AG04449 (cell line): Measurements from ENCODE around the gene LITAF.
"Not testable (repeated sequence)": the region's sequence is repeated elsewhere in the genome, so short reads cannot be mapped to it uniquely, and the experiment has no call there.

Source experiments
- CTCF ChIA-PET: fragments of 350-600 bp; formaldehyde crosslinking; extraction: SDS; loops from one replicate; lab custom pipeline; 2021; ENCODE audit warnings: antibody characterized with exemption; lab: Yijun Ruan, JAX
- POLR2A ChIA-PET: fragments of 400-600, 350-600 bp; formaldehyde crosslinking; extraction: SDS; loops from one replicate; lab custom pipeline; 2020; ENCODE audit warnings: antibody characterized with exemption, inconsistent platforms; lab: Yijun Ruan, JAX
- DNase-seq: peaks from one replicate; pipeline ENCODE4 v3.0.0-alpha.2; 2010; ENCODE audit warnings: low read depth, low spot score
- H3K4me3 ChIP-seq: 2 replicates; pipeline ENCODE4 v1.5.1; 2011; ENCODE audit warnings: low read depth, mild to moderate bottlenecking, control low read depth, low read length
- TF ChIP-seq, protein P1 (sequence below): IDR thresholded peaks from one replicate; pipeline ENCODE4 v1.5.1; 2011; ENCODE audit warnings: mild to moderate bottlenecking, moderate library complexity, low read length, control low read depth, inconsistent platforms; ENCODE audit not compliant: insufficient read depth; ENCODE audit errors: missing control alignments

LITAF gene

DNA sequence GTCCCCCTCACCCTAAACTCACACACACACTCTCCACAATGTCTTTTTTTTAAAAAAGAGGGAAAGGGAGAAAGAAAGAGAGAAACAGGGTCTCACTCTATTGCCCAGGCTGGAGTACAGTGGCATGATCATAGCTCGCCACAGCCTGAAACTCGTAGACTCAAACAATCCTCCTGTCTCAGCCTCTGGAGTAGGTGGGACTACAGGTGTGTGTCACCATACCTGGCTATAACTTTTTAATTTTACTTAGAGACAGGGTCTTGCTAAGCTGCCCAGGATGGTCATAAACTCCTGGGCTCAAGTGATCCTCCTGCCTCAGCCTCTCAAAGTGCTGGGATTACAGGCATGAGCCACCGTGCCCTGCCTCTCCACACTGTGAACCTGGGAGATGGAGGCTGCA, 24.9 kb downstream of the LITAF start:
- POLR2A ChIA-PET = no interaction called here
- CTCF ChIA-PET = interaction anchor here (1.8 kb wide), 1 partner anchor 29 kb away, joined by 8 read pairs; no protein-coding TSS in a partner anchor
- TF ChIP-seq, protein P1, sequence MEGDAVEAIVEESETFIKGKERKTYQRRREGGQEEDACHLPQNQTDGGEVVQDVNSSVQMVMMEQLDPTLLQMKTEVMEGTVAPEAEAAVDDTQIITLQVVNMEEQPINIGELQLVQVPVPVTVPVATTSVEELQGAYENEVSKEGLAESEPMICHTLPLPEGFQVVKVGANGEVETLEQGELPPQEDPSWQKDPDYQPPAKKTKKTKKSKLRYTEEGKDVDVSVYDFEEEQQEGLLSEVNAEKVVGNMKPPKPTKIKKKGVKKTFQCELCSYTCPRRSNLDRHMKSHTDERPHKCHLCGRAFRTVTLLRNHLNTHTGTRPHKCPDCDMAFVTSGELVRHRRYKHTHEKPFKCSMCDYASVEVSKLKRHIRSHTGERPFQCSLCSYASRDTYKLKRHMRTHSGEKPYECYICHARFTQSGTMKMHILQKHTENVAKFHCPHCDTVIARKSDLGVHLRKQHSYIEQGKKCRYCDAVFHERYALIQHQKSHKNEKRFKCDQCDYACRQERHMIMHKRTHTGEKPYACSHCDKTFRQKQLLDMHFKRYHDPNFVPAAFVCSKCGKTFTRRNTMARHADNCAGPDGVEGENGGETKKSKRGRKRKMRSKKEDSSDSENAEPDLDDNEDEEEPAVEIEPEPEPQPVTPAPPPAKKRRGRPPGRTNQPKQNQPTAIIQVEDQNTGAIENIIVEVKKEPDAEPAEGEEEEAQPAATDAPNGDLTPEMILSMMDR = no peak
- no peak for DNase-seq
- H3K4me3 ChIP-seq = no peak overlapping the region

DNA sequence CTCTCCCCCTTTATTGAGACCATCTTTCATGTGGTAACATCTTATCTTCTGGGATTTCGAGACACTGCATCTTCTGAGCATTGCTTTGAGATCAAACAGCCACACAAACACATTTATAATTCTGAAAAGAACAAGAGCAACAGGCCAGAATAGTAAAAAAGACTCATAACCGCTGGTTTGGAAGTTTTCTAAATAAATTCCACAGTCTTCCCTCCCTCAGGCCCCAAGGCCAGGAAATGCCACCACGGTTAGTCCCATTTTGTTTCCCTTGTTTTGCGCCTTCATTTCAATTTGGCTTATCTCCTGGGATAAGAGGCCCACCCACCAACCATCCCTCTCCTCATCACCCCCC, 25.3 kb downstream of the LITAF start:
- TF ChIP-seq, protein P1 = no peak
- no peak for DNase-seq
- H3K4me3 ChIP-seq = no peak overlapping the region
- CTCF ChIA-PET = interaction anchor here (1.8 kb wide), 1 partner anchor 29 kb away, joined by 8 read pairs; no protein-coding TSS in a partner anchor
- POLR2A ChIA-PET = no interaction called here

DNA sequence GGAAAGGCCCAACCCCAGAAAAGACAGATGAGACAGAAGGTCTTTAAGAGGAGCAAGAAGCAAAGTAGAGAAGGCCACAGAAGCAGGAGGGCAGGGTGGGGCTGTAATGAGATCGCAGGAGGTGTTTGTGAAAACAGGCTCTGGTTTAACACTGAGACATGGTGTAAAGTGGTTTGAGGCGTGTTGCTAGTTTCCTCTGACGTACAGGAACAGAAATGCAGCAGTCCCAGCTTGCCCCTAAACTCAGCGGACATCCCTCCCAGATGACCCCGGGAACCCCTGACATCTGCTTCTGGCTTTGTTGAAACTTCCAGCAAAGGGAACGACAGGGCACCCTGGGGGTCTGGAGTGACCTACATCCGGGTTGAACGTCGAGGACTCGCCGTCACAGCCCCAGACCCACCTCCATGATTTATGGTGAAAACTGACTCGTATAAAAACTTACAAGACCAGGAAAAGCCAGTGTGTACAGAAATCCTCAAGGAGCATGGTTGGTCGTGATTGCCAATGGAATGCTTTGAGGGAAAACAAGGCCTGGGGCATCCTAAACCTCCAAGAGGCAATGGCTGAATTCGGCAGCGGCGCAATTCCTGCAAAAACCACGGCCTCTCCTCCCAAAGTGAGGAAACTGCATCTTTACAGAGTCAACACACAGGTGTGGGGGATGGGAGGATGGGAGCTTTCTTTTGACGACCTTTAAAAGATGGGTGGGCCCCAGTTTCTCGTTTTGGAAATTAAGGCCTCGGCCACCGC, 25.8 kb downstream of the LITAF start:
- H3K4me3 ChIP-seq = no peak overlapping the region
- DNase-seq = no peak
- ChIA-PET POLR2A (no interaction called here), CTCF (interaction anchor here (0.6 to 1.8 kb wide), 3 partner anchors 28 to 81 kb away, joined by 3 to 8 read pairs (median 3); no protein-coding TSS in a partner anchor)
- TF ChIP-seq, protein P1 = no peak

DNA sequence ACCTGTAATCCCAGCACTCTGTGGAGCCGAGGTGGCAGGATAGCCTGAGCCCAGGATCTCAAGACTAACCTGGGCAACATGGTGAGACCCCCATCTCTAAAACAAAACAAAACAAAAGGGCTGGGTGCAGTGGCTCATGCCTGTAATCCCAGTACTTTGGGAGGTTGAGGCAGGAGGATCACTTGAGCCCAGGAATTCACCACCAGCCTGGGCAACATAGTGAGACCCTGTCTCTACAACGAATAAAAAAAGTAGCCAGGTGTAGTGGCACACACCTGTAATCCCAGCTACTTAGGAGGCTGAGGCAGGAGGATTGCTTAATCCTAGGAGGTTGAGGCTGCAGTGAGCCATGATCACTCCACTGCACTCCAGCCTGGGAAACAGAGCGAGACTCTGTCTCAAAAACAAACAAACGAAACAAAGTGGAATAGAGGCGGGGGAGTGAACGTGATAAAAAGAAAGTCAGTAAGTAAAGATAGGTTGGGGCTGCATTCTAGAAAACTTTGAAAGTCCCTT, 28.4 kb downstream of the LITAF start:
- POLR2A ChIA-PET, H3K4me3 ChIP-seq, DNase-seq: not testable (repeated sequence)
- CTCF ChIA-PET = interaction anchor here (5.0 kb wide), 1 partner anchor 26 kb away, joined by 15 read pairs; no protein-coding TSS in a partner anchor

DNA sequence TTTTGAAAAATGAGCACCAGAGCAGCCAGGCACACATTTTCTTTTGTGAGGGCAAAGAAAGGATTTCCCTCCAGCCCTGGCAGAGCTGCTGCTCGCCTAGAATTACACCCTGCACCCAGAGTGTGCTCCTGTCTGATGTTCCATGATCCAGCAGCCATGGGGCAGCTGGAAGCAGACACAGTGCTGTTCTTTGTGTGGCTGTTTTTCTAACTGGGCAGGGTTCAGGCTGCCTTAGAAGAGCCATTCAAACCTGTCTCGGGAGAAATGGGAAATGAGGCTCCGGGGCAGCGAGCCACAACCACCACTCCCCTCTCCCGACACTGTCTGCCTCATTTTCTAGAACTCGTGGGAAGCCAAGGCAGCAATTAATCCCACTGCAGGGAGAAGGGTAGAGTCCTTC, 28.9 kb downstream of the LITAF start:
- TF ChIP-seq, protein P1 = no peak
- CTCF ChIA-PET = interaction anchor here (5.0 kb wide), 1 partner anchor 25 kb away, joined by 15 read pairs; no protein-coding TSS in a partner anchor
- H3K4me3 ChIP-seq = no peak overlapping the region
- POLR2A ChIA-PET = no interaction called here
- DNase-seq = no peak

DNA sequence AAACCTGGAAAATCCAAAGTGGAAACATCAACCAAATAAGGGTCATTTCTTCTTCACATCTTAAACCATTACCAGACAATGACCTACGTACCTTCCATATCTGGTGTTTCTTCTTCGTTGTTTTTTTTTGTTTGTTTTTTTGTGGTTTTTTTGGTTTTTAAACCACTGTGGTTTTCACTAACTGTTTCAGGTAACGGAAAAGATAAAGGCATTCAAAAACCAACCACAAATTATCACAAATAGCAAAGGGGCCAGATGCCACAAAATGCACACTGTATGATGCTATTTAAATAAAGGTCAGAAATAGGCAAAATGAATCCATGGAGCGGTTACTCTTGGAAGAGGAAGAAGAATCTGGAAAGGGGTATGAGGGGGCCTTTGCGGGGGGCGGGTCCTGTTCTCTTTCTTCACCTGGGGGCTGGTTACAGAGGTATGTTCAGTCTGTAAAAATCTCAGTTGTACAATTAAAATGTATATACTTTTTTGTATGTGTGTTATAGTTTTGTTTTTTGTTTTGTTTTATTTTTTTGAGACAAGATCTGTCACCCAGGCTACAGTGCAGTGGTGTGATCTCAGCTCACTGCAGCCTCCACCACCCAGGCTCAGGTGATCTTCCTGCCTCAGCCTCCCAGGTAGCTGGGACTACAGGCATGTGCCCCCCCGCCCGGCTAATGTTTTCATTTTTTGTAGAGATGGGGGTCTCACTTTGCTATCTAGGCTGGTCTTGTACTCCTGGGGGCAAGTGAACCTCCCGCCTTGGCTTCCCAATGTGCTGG, 29.6 kb downstream of the LITAF start:
- TF ChIP-seq, protein P1 = no peak
- CTCF ChIA-PET = interaction anchor here (1.9 to 5.0 kb wide), 2 partner anchors 10 to 24 kb away, joined by 6 to 15 read pairs; no protein-coding TSS in a partner anchor
- POLR2A ChIA-PET = no interaction called here
- no peak overlapping the region for H3K4me3 ChIP-seq
- DNase-seq = no peak
